Upper lobe of right lung (tissue), 1 donor: ENCODE data around the gene HSPBP1. TPM values are rescaled to one million over a fixed set of nuclear protein-coding genes. Genes with fewer than 3 reads are reported as not detected.

Experiments
- ATAC-seq: fragments of 200-7000 bp; cut with Tn5 transposase; one replicate; pipeline ENCODE4 v1.9.1; 2020; ENCODE audit warnings: mild to moderate bottlenecking, moderate library complexity
- DNase-seq: peaks from one replicate; pipeline ENCODE4 v3.0.0-alpha.2; 2020
- H3K27ac ChIP-seq: fragments of 200-600 bp; one replicate; pipeline ENCODE4 v1.8.0; 2022
- H3K27me3 ChIP-seq: fragments of 200-600 bp; one replicate; pipeline ENCODE4 v1.8.0; 2022; ENCODE audit warnings: mild to moderate bottlenecking
- H3K36me3 ChIP-seq: fragments of 200-600 bp; one replicate; pipeline ENCODE4 v1.8.0; 2022
- H3K4me1 ChIP-seq: fragments of 200-600 bp; one replicate; pipeline ENCODE4 v1.8.0; 2022
- H3K4me3 ChIP-seq: fragments of 200-600 bp; one replicate; pipeline ENCODE4 v1.8.0; 2022; ENCODE audit warnings: mild to moderate bottlenecking
- H3K9me3 ChIP-seq: fragments of 200-600 bp; one replicate; pipeline ENCODE4 v1.8.0; 2022
- intact Hi-C: fragments of 100-400 bp; cut with DNase I; formaldehyde crosslinking; loops from one replicate; pipeline ENCODE4 v1.11.0; 2022
- microRNA-seq: library from miRNA; unstranded; fragments of <30 nt; microRNA quantifications from one replicate; pipeline ENCODE4 v1.2.0, GENCODE V29; 2020; ENCODE audit warnings: borderline microRNAs expressed
- total RNA-seq: library from RNA; stranded (reverse); fragmentation: NEBNext Ultra II Directional; extraction: Animal tissue kit (Norgen Biotek cat#: 25700); gene quantifications from one replicate; pipeline ENCODE4 v1.2.1, GENCODE V29; 2021
- TF ChIP-seq, protein P1 (sequence below): fragments of 200-600 bp; IDR thresholded peaks from one replicate; pipeline ENCODE4 v1.8.0; 2022; ENCODE audit warnings: antibody characterized with exemption
- donor health status: DM: no; HTN: yes; CAD: no; lungs with severe emphysema.

The HSPBP1 gene
- total RNA-seq, 1 donor from 2014 or later, result 19.7 TPM

DNA sequence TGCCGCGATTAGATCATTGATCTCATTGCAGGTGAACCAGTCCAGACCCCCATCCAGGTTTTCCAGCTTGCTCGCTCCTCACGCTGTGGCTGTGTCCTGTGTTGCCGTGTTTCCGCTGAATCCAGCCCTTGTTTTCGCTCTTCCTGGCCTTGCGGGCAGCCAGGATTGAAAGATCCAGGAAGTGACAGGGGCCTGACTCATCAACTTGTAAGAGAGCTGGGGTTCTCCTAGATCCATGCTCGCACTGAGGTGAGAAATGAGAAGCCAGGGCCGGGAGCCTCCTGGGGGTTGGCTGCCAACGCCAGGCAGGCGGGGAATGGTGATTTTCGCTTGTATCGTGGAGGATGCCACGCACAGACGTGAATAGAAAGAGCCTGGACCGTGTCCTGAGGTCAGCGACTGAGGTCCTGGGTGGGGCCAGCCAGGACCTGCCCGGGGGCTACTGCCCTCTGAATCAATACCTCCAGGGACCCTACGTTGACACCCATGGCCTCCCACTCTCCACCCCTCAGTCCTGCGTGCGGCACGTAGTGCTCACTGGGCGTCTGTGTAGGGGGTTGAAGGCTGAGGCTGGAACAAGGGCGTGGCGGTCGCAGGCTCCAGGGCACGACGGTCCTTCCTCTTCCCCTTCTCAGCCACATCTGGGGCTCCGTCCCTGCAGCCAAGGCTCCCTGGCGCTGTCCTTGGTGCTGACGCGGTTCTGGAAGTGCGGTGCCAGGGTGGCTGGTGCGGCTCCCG is 63.3 kb downstream of the HSPBP1 start:
- peak; percentile 86 for DNase-seq
- peak; percentile 94 for ATAC-seq
- no peaks in the 10 kb centered on the region for H3K27me3 ChIP-seq
- TF ChIP-seq, protein P1, sequence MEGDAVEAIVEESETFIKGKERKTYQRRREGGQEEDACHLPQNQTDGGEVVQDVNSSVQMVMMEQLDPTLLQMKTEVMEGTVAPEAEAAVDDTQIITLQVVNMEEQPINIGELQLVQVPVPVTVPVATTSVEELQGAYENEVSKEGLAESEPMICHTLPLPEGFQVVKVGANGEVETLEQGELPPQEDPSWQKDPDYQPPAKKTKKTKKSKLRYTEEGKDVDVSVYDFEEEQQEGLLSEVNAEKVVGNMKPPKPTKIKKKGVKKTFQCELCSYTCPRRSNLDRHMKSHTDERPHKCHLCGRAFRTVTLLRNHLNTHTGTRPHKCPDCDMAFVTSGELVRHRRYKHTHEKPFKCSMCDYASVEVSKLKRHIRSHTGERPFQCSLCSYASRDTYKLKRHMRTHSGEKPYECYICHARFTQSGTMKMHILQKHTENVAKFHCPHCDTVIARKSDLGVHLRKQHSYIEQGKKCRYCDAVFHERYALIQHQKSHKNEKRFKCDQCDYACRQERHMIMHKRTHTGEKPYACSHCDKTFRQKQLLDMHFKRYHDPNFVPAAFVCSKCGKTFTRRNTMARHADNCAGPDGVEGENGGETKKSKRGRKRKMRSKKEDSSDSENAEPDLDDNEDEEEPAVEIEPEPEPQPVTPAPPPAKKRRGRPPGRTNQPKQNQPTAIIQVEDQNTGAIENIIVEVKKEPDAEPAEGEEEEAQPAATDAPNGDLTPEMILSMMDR, result no peak
- H3K36me3 ChIP-seq, result no peaks in the 10 kb centered on the region
- intact Hi-C loops, result no loop called here
- H3K4me1 ChIP-seq, result peaks cover 13% of the 10 kb centered on the region
- no peaks in the 10 kb centered on the region for H3K9me3 ChIP-seq
- H3K27ac ChIP-seq, result no peak overlapping the region
- H3K4me3 ChIP-seq, result peak overlapping the region; percentile 43

DNA sequence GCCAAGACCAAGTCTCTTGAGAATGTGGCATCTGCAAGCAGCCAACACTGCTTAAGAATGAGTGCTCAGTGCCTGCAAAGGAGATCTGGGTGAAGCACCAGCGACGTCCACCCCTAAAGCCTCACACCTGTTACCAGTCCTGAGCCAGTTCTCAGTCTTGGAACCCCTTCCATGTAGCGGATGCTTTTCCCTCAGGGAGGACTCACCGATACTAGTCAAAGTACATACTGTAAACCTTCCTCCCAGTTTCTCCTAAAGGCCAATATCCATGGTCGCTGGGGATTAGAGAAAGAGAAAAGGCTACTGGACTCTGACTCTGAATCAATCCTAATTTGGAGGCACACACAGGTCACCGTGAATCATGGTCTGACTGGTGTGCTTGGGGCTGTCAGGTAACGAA is 66.4 kb downstream of the HSPBP1 start:
- Histone ChIP-seq H3K36me3 (no peaks in the 10 kb centered on the region), H3K27me3 (no peaks in the 10 kb centered on the region), H3K9me3 (no peaks in the 10 kb centered on the region), H3K4me3 (no peak overlapping the region), H3K4me1 (peaks cover 13% of the 10 kb centered on the region), H3K27ac (no peak overlapping the region)
- no peak for ATAC-seq
- intact Hi-C loops, result no loop called here
- TF ChIP-seq, protein P1, result no peak
- no peak for DNase-seq

DNA sequence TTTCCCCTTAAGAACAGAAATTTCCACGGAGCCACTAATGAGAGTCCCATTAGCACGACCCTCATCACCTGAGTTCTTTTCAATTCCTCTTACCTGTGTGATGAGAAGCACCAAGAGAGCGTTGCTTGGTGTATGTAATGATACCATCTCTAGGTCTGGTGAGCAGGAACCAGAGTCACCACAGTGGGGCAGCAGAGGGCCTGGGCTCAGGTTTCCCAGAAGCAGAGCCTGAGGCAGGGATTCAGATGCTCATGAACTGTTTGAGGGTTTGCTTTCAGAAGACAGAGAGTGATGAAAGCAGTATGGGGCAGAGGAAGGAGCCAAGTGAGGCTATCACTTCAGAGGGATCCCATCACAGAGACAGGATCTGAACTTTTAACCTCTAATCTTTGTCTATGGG is 67.5 kb downstream of the HSPBP1 start:
- Histone ChIP-seq H3K27me3 (no peaks in the 10 kb centered on the region), H3K4me1 (peaks cover 12% of the 10 kb centered on the region), H3K36me3 (no peaks in the 10 kb centered on the region), H3K27ac (no peak overlapping the region), H3K9me3 (no peaks in the 10 kb centered on the region), H3K4me3 (no peak overlapping the region)
- intact Hi-C loops, result no loop called here
- ATAC-seq (peak; percentile 50), DNase-seq (no peak)
- TF ChIP-seq, protein P1, result peak; percentile 24

Small RNA genes within 50 kb of the gene (microRNA-seq; reads per million reads assigned to microRNA genes)
- gene MIR6802 (0.83 reads per million), gene MIR6803 (2.1 reads per million, percentile 11 among the genes with 10 or more reads in this experiment), gene MIR6804 (not detected)

Other genes starting within 250 kb of the HSPBP1 start
- gene GP6, start 241.8 kb downstream of the HSPBP1 start, total RNA-seq, result 0.32 TPM
- gene RDH13, start 217.0 kb downstream of the HSPBP1 start, total RNA-seq, result 30.0 TPM
- gene EPS8L1, start 204.2 kb downstream of the HSPBP1 start, total RNA-seq, result 35.6 TPM
- gene PPP1R12C, start 162.5 kb downstream of the HSPBP1 start, total RNA-seq, result 120 TPM
- gene TNNT1, start 130.9 kb downstream of the HSPBP1 start, total RNA-seq, result 1.2 TPM
- not detected for gene TNNI3, start 122.4 kb downstream of the HSPBP1 start, total RNA-seq
- gene DNAAF3, start 113.5 kb downstream of the HSPBP1 start, total RNA-seq, result 1.5 TPM
- gene SYT5, start 99.8 kb downstream of the HSPBP1 start, total RNA-seq, result not detected
- not detected for gene PTPRH, start 70.6 kb downstream of the HSPBP1 start, total RNA-seq
- 4.3 TPM for gene TMEM86B, start 51.3 kb downstream of the HSPBP1 start, total RNA-seq
- gene PPP6R1, start 21.1 kb downstream of the HSPBP1 start, total RNA-seq, result 61.0 TPM
- gene BRSK1, start 3.9 kb upstream of the HSPBP1 start, total RNA-seq, result 1.3 TPM
- gene TMEM150B, start 45.2 kb upstream of the HSPBP1 start, total RNA-seq, result 23.9 TPM
- 11.7 TPM for gene KMT5C, start 59.8 kb upstream of the HSPBP1 start, total RNA-seq
- gene COX6B2, start 74.6 kb upstream of the HSPBP1 start, total RNA-seq, result not detected
- not detected for gene GARIN5B, start 83.2 kb upstream of the HSPBP1 start, total RNA-seq
- gene IL11, start 90.4 kb upstream of the HSPBP1 start, total RNA-seq, result 0.84 TPM
- gene TMEM190, start 96.7 kb upstream of the HSPBP1 start, total RNA-seq, result not detected
- gene TMEM238, start 104.2 kb upstream of the HSPBP1 start, total RNA-seq, result 19.8 TPM
- gene RPL28, start 105.8 kb upstream of the HSPBP1 start, total RNA-seq, result 1,343 TPM
- 19.5 TPM for gene UBE2S, start 127.7 kb upstream of the HSPBP1 start, total RNA-seq
- gene SHISA7, start 163.2 kb upstream of the HSPBP1 start, total RNA-seq, result not detected
- 25.3 TPM for gene ISOC2, start 181.5 kb upstream of the HSPBP1 start, total RNA-seq
- not detected for gene C19orf85, start 184.6 kb upstream of the HSPBP1 start, total RNA-seq
- 10.2 TPM for gene ZNF628, start 196.5 kb upstream of the HSPBP1 start, total RNA-seq
- 14.7 TPM for gene NAT14, start 205.1 kb upstream of the HSPBP1 start, total RNA-seq
- 6.0 TPM for gene SSC5D, start 208.3 kb upstream of the HSPBP1 start, total RNA-seq